Inferior parietal cortex (tissue), 1 donor: ENCODE results near the gene DEFB110.

ENCODE experiments used
- DNase-seq: peaks from one replicate; pipeline ENCODE4 v3.0.0-alpha.2; 2016; ENCODE audit errors: extremely low spot score

DEFB110 gene

DNA sequence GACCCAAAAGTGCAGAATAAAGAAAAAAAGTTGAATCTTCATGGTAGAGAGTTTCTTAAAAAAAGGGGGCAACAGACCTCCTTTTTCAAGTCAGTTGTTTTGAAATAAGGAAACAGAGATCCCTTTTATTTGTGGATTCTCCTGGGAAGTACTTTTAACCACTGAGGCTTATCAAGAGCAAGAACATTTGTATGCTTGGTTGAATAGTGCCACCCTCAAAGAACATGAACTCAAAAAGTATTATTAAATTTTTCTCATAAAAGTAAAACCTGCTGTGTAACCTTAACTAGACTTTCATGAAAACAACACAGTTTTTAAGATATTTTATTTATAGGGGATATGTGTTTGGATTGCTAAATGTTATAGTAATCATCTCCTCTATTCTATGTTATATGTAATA is at the start of gene DEFB110:
Gene DEFB110 (minus strand): TSS at position 101 of the 400 bp plus-strand sequence. CDS start 59 bp downstream, at position 42.
- DNase-seq, result no peak

DNA sequence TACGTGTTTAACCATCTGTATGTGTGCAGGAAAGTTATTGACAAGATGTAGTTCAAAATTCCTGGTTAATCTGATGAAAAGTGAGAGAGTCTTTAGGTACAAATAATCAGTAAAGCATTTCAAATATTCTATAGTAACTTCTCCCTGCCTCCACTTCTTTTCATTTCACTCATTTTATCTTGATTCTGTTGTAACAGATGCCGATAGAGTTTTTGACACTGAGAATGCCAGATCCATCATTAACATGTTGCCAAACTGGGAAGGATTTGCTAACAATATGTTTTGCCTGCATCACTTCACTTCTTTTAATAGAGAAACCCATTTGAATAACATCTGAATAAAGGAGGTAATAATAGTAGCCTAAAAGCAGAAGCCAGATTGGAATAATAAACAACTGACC is 48.3 kb upstream of the DEFB110 start:
- no peak for DNase-seq

DNA sequence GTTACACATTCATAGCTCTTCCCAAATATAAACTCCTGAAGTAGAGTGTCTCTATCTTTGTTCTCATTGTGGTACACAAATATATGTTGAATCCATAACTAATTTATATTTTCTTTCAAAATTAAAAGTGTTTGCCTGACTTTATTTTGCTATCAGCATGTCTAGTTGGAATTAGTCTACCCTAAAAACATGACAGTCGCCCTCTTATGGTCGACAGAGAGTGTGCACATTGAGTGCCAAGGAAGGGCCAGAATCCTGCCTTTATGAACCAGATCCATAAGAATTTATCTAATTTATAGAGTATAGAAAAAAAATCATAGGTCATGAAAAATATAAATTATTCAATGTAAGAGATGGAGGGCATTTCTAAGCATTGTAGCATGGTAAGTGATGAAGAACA is 40.3 kb upstream of the DEFB110 start:
- no peak for DNase-seq

DNA sequence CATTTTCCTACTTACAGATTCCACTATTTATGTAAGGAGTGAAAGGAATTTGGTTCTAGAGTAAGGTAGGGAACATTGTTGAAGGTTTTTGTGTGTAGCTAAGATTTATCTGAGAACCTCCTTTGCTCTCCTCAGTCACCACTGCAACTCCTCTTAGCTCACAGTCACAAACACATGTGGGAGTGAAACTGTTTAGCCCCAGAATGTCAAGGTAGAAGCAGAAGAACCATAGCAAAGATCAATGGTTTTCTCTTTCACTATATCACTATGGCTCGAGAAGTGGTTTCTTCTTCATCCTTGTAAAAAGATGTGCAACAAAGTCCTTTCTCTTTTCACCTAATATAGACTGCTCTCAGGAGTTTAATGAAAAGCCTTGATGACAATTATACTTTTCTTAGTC is 34.4 kb upstream of the DEFB110 start:
- DNase-seq, result no peak

- no peak for DNase-seq
These were observed 28.0 kb upstream of the DEFB110 start, which contains the start of gene DEFB112 for GRCh38 chr6:50049829-50050228. TSS of gene DEFB112 (minus strand) at chr6:50049929. CDS start at chr6:50049869, 60 bp downstream.

DNA sequence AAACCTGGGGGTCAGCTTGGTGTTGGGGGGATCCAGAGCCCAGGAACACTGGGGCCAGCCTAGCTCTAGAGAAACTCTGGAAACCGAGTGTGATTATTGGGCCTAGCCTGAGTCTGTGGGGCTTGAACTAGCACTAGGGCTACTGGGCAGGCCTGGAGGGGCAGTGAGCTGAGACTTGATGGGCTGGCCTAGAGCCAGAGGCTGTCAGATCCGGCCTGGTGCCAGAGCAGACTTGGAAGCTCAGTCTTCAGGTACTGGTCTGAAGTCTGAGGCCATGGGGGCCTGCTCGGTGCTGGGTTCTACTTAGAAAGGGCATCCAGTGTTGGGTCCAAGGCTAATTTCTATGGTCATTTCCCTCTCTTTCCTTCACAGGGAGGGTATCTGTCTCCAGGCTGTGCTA is 25.2 kb upstream of the DEFB110 start:
- DNase-seq, result no peak

DNA sequence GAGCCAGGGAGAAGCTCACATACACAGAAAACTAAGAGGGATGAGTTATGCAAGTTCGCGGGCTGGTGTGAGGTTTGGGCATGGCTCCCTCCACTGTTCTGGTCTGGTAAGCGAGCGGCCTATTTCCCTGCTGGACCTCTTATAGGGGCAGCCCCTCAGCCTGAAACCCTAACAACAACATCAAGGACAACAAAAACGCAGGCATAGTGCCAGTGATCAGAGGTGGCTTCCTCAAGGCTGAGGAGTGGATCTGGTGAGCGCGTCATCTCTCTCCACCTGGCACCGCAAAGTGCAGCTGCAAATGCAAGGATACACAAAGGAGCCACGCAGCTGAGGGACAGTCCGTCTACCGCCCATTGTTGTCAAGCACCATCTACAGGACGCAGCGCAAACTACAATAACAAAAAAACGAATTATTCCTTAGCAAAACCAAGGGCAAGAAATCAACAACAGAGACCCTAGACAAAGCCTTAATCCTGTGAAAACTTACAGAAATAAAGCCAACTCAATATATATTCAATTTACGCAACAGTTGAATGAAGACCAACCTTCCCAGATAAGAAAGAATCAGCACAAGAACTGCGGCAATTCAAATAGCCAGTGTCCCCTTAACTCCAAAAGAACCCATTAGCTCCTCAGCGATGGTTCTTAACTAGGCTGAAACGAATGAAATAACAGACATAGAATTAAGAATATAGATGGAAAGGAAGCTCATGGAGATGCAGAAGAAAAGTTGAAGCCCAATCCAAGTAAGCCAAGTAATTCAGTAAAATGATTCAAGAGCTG is 9.2 kb upstream of the DEFB110 start:
- DNase-seq, result no peak

DNA sequence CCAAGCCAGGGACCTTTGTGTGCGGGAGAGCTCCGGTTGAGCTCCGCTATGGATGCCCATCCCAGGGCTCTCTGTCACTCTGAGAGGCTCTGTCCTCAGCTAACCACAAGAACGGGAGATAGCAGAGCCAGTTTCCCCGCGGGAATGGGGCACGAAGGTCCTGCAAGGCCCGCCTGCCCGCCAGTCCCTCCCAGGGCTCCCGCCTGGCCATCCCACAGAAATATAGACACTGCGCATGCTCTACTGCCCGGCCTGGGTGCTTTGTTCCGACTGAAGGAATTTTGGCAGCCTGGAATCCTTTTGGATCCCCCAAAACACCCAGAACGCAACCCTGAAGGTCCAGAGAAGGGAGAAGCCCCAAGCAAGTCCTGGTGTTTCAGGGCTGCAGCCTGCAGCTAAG is 8.6 kb upstream of the DEFB110 start:
- DNase-seq, result no peak

GRCh38 chr6:50025258-50025657 is 3.5 kb upstream of the DEFB110 start:
- no peak for DNase-seq

GRCh38 chr6:50007819-50008218 is 14.0 kb downstream of the DEFB110 start:
- no peak for DNase-seq

- DNase-seq, result no peak
These were observed 18.7 kb downstream of the DEFB110 start for GRCh38 chr6:50003139-50003538.

- no peak for DNase-seq
These were observed 26.5 kb downstream of the DEFB110 start for GRCh38 chr6:49995278-49995677.

- DNase-seq, result no peak
These were observed 32.9 kb downstream of the DEFB110 start for GRCh38 chr6:49988900-49989299.

DNA sequence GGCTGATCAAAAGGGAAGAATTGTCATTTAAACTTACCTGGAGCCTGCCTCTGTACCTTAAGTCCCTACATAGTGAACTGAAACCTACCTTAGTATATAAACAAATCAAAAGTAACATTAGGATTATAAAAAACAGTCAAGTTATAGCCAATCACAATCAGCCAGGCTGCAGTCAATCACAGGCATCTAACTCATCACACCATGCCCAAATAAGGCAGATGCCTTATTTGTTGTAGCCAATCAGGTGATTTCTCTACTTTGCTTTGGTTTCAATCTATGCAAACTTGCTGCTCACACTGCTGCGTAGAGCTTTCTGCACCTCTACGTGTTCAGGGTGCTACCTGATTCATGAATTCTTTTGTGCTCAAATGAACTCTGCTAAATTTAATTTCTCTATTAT is 34.0 kb downstream of the DEFB110 start:
- DNase-seq, result no peak

- DNase-seq, result no peak
These were observed 35.2 kb downstream of the DEFB110 start for GRCh38 chr6:49986551-49986950.

DNA sequence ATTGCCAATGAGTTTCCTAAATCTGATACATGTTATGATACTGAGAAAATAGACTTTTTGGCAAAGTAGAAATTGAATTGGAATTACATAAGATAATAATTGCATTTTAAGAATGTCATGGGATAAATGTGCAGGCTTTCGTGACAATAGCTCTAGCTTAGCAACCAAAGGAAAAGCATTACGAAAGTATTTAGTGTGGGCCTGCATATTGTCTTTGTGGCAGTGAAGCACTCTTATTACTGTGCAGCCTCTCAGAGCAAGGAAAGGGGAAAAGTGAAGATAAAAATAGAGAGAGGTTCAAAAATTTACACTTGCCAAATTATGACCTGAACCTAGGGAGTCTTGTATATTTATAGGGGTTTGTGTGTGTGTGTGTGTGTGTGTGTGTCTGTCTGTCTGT is 39.7 kb downstream of the DEFB110 start:
- no peak for DNase-seq

DNA sequence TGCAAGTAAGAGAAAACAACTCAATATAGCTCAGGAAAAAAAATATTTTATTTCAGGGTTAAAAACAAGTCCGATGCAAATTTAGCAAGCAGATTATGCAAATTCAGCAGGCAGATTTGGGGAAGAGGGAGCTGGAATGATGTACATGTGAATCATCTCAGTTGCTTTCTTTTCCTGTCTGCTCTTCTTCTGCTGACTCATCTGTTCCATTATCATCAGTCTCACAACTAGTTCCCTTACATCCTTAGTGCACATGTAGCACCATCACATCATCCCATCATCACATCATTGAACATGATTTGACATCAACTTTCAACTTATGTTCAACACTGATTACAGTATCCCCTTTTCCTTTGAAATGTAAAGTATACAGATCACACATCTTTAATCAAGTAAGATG is 40.9 kb downstream of the DEFB110 start:
- peak; percentile 22 for DNase-seq

GRCh38 chr6:49979584-49979983 is 42.2 kb downstream of the DEFB110 start:
- no peak for DNase-seq

- DNase-seq, result no peak
These were observed 43.2 kb downstream of the DEFB110 start for GRCh38 chr6:49978332-49979226.

GRCh38 chr6:49969605-49970004 is 52.2 kb downstream of the DEFB110 start, which contains the start of gene DEFB113:
TSS of gene DEFB113 (minus strand) at chr6:49969625. CDS start at chr6:49969625, 0 bp downstream.
- no peak for DNase-seq
